Cardiac fibroblast (primary cell): ENCODE results near the gene GREB1.

Experiments
- DNase-seq, 2 donors: peaks; one replicate each; pipeline versions ENCODE4 v3.0.0 to v3.0.0-alpha.2; 2010; ENCODE audit warnings: low read depth in 2 of 2
- H3K4me3 ChIP-seq, 2 donors: replicated peaks in 1 of 2; 1 replicate in 1 of 2; 2 replicates in 1 of 2; pipeline ENCODE4 v1.5.1; 2011; ENCODE audit warnings: low read depth in 2 of 2, low read length in 2 of 2, mild to moderate bottlenecking in 2 of 2, moderate library complexity in 1 of 2
- TF ChIP-seq, protein P1 (sequence below): IDR thresholded peaks from one replicate; pipeline ENCODE4 v1.5.1; 2011; ENCODE audit warnings: low read depth, mild to moderate bottlenecking, low read length, inconsistent platforms

GREB1 gene

DNA sequence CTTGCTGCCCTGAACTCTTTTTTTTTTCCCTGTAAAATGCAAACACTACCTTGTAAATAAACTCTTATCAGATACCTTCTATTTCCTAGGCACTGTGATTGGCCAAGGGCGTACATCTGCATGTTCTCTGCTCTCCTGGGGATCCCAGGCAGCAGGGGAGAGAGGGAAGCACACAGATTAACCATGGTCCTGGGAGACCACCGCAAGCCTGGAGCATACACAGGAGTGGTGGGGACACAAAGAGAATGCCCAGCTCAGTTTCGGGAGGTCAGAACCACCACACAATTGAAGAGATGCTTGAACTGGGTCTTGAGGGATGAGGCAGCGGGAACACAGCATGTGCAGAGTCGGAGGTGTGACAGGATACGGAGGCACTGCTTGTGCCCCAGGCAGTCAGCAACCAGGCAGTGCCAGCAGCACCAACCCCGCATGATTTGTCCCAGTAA is 2.1 kb downstream of the GREB1 start:
- DNase-seq = no peak
- TF ChIP-seq, protein P1, sequence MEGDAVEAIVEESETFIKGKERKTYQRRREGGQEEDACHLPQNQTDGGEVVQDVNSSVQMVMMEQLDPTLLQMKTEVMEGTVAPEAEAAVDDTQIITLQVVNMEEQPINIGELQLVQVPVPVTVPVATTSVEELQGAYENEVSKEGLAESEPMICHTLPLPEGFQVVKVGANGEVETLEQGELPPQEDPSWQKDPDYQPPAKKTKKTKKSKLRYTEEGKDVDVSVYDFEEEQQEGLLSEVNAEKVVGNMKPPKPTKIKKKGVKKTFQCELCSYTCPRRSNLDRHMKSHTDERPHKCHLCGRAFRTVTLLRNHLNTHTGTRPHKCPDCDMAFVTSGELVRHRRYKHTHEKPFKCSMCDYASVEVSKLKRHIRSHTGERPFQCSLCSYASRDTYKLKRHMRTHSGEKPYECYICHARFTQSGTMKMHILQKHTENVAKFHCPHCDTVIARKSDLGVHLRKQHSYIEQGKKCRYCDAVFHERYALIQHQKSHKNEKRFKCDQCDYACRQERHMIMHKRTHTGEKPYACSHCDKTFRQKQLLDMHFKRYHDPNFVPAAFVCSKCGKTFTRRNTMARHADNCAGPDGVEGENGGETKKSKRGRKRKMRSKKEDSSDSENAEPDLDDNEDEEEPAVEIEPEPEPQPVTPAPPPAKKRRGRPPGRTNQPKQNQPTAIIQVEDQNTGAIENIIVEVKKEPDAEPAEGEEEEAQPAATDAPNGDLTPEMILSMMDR = no peak
- H3K4me3 ChIP-seq = no peak overlapping the region

DNA sequence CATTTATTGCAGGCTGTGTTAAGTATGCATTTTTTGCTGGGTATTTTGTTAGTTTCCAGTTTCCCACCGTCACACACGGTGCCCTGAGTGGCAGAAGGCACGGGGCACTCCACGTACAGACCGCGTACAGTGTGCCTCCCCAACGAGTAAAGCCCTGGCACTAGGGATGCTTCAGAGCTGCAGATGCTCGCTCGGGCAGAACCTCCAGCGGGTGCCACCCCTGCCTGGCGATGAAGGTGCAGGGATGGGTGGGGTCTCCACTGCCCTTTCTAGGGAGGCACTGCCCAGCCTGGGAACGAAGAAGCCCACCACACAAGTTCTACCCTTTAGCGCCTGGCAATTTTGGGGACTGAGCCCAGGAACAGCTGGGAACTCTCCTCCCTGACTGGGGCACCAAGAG is 4.1 kb downstream of the GREB1 start:
- TF ChIP-seq, protein P1 = no peak
- H3K4me3 ChIP-seq = no peak overlapping the region
- no peak for DNase-seq

DNA sequence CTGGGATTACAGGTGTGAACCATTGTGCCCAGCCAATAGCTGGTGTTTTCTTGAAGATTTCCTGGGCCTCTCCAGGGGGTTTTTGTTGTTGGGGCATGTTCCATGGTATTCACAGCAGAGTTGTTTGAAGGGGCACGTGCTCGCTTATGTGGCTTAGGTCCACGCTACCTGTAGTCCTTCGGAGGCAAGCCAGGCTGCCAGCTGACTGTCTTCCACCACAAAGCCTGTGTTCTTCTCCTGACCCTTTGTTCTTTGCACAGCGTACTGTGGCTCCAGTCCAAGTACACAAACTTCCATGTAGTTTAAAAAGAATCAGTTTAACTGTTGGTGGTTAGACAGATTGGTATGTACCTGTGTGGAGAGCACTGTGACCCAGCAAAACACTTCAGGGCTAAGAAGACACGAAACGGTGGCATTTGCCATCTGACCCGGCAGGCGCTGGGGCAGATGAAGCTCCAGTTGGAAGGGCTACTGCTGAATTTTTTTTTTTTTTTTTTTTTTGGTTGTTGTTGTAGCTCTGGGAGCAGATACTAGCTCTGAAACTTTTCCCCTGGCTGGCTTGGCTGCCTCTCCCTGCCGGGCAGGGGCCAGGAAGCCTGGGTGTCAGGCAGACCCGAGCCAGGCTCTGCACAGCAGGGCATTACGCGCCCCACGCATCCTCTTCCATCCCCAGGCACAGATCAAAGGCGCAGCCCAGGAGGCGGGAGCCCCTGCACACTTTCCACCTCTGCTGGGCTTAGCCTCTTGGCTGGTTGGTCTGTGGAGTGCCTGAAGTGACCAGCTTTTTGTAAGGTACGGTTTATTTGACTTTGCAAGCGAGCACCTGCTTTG is 5.7 kb downstream of the GREB1 start:
- H3K4me3 ChIP-seq = no peak overlapping the region
- TF ChIP-seq, protein P1 = no peak
- DNase-seq = no peak

DNA sequence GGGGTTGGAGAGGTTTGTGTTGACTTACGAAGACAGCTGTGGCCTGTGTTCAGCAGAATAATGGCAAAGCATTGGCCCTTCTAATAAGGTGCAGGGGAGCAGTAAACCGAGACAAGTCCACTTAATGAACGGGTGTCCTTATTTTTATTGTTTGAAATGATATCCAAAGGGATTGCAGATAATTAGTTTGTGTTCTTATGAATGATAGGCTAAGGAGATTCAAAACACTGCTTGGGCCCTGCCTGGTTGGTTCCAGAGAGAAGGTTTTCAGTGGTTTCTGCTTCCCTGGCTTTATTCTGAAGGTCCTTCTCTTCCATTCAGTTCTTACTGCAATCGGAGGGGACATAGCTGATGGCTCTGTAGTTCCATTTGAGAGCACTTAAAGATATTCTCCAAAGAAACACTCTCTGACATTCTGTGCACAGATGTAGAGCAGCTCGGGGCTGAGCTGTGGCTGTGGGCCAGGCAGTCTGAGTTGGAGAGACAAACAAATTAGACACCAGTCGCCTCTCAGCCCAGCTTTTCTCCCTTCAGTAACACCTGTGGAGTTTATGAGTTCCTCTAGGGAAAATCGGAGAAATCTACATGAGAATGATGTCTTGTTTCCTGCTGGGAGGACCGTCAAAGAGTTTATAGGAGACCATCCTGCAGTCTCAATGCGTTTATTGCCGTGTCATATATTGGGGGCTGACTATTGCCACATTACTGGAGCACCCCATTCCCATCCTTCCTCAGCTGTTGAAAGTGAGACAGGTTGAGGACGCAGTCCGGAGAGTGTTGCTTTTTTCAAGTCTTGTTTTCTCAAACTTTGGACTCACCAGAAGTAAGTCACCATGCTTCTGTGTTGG is 6.5 kb downstream of the GREB1 start:
- DNase-seq = no peak
- no peak overlapping the region for H3K4me3 ChIP-seq
- TF ChIP-seq, protein P1 = no peak

DNA sequence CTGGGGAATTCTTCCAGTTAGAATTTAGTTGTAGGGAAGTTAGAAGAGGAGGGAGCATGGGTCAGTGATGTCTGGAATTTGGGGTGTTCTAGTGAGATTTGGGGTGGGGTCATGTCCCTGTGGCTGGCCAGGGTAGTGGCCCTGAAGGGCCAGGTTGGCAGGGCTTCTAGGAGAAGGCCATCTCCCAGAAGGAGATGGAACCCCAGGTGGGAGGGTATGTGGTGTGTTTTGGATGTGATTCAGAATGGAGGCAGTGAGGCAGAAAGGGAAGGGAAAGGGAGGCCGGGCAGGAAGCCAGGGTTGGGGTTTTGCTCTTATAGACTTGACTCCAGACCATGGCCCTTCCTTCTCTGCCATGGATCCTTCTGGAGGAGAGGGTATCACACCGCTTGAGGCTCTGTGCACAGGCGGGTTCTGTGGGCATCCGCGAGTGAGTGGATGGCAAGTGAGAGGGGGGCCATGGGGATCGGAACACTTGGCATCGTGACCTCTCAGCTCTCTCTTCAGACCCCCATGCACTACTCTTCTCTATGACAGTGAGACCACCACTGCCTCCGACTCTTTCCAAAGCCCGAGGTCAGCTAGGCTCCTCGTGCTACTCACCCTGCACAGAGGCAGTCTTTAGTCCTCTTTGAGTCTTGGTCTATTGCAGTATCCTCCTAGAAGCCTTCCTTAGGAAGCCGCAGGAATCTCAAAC is 7.3 kb downstream of the GREB1 start:
- no peak overlapping the region for H3K4me3 ChIP-seq
- TF ChIP-seq, protein P1 = no peak
- DNase-seq = no peak

DNA sequence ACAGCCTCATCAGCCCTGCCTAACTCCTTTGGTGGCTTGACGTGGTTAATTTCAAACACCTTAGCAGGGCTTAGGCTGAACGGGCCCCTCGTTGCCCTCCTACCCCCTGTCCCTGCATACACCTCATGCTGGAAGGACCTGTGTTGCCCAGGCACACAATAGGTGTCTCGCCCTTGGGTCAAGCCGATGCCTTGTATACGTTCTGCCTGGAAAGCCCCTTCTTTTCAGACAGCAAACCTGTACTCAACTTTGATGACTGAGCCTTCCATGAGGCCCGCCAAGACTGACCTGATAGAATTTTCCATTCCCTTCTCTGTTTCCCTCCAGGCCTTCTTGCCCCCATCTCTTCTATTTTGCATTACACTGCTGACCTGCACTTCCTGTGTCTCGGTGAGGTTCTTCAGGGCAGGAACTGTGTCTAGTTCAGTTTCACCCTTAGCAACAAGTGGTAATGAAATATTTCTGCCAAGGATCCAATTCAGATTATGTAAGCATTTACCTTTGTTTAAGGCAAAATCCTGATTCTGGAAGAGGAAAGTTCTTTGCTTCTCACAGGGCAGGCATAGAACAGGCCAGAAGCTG is 7.9 kb downstream of the GREB1 start:
- no peak for DNase-seq
- TF ChIP-seq, protein P1 = no peak
- H3K4me3 ChIP-seq = no peak overlapping the region
